Epithelial cell of proximal tubule (primary cell): ENCODE results near the gene C7orf33. TPM values are rescaled to one million over a fixed set of nuclear protein-coding genes. Genes with fewer than 3 reads are reported as not detected.
"Not testable (repeated sequence)": the region's sequence is repeated elsewhere in the genome, so short reads cannot be mapped to it uniquely, and the experiment has no call there.

Experiments
- DNase-seq: peaks from one replicate; pipeline ENCODE4 v3.0.0-alpha.2; 2011; ENCODE audit warnings: low read depth
- H3K4me3 ChIP-seq: 2 replicates; pipeline ENCODE4 v1.5.1; 2011; ENCODE audit warnings: low read depth, mild to moderate bottlenecking, low read length
- total RNA-seq: library from RNA; depleted of rRNA; stranded (reverse); fragments of >200 nt; gene quantifications from 2 replicates; pipeline ENCODE4 v1.2.3, GENCODE V29; 2015
- TF ChIP-seq, protein P1 (sequence below): conservative IDR thresholded peaks from 2 replicates; pipeline ENCODE4 v1.5.1; 2012; ENCODE audit warnings: low read depth, mild to moderate bottlenecking, low read length

Gene C7orf33
- total RNA-seq, 1 donor from 2014 or later, result not detected

DNA sequence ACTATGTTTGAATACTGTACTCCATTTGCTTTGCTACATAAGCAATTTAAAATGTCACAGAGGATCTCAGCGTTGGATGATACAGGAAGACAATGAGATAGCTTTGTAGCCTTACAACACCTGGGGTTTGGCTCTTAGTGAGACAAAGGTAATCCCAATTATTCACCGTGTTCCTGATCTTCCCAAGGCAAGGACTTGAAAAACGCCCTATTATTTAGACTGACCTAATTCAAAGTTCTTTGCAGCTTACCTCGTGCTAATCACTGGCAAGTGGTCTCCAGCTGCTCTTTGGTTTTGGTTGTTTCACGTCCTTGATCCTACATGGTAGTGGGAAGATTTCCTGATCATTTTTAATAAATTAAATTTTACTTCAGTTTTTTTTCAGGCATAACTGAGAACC is 23.0 kb upstream of the C7orf33 start:
- DNase-seq, result no peak
- H3K4me3 ChIP-seq, result no peak overlapping the region
- TF ChIP-seq, protein P1, sequence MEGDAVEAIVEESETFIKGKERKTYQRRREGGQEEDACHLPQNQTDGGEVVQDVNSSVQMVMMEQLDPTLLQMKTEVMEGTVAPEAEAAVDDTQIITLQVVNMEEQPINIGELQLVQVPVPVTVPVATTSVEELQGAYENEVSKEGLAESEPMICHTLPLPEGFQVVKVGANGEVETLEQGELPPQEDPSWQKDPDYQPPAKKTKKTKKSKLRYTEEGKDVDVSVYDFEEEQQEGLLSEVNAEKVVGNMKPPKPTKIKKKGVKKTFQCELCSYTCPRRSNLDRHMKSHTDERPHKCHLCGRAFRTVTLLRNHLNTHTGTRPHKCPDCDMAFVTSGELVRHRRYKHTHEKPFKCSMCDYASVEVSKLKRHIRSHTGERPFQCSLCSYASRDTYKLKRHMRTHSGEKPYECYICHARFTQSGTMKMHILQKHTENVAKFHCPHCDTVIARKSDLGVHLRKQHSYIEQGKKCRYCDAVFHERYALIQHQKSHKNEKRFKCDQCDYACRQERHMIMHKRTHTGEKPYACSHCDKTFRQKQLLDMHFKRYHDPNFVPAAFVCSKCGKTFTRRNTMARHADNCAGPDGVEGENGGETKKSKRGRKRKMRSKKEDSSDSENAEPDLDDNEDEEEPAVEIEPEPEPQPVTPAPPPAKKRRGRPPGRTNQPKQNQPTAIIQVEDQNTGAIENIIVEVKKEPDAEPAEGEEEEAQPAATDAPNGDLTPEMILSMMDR, result no peak

DNA sequence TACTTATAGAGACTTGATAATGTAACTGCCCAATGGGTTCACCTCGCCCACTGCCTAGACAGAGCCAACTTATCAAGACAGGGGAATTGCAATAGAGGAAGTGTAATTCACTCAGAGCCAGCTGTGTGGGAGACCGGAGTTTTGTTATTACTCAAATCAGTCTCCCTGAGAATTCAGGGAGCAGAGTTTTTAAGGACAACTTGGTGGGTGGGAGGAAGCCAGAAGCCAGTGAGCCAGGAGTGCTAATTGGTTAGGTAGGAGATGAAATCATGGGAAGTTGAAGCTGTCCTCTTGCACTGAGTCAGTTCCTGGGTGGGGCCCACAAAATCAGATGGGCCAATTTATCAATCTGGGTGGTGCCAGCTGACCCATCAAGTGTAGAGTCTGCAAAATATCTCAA is 20.1 kb upstream of the C7orf33 start:
- no peak for DNase-seq
- no peak overlapping the region for H3K4me3 ChIP-seq
- TF ChIP-seq, protein P1, result no peak

DNA sequence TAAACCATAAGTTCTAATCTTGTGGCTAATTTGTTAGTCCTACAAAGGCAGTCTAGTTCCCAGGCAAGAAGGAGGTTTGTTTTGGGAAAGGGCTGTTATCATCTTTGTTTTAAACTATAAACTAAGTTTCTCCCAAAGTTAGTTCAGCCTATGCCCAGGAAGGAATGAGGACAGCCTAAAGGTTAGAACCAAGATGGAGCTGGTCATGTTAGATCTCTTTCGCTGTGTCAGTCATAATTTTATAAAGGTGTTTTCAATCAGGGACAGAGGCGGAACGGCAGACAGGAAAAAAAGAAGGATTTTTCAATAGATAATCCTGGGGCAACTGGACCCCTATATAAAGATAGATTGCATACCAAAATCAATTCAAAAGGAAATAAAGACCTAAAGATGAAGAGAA is 19.6 kb upstream of the C7orf33 start:
- not testable (repeated sequence) for DNase-seq

DNA sequence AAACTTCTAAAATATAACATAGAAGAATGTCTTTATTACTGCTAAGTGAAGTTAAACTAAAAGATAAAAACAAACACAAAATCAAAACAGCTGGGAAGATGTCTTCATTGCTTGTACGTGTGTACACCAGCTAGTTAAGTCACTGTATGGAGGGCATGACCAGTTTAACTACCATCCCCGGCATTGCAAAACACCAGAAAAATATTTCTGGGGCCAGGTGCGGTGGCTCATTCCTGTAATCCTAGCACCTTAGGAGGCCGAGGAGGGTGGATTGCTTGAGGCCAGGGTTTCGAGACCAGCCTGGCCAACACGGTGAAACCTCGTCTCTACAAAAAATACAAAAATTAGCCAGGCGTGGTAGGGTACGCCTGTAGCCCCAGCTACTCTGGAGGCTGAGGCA is 19.2 kb upstream of the C7orf33 start:
- TF ChIP-seq, protein P1, result no peak
- no peak overlapping the region for H3K4me3 ChIP-seq
- no peak for DNase-seq

More for the DNA sequence above, 19.6 kb upstream of the C7orf33 start:
- H3K4me3 ChIP-seq, result not testable (repeated sequence)

DNA sequence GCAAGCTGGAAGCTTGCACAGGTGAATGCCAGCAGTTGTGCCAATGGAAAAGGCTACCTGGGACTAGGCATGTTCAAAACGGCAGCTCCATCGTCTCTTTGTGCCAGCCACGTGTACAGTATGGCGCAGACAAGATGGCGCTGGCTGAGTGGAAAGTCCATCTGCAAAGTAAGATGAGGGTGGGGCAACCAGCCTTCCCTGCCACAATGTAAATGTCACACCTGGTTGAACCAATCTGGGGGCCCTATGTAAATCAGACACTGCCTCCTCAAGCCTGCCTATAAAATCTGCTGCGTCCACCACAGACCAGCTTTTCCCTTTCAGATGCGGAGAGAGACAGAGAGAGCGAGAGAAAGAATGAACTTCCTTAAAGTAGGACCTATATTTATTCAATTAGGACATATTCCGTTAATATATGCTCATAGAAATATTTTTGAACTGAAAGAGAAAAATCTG is 18.5 kb upstream of the C7orf33 start:
- DNase-seq, result no peak
- H3K4me3 ChIP-seq, result no peak overlapping the region
- TF ChIP-seq, protein P1, result no peak

DNA sequence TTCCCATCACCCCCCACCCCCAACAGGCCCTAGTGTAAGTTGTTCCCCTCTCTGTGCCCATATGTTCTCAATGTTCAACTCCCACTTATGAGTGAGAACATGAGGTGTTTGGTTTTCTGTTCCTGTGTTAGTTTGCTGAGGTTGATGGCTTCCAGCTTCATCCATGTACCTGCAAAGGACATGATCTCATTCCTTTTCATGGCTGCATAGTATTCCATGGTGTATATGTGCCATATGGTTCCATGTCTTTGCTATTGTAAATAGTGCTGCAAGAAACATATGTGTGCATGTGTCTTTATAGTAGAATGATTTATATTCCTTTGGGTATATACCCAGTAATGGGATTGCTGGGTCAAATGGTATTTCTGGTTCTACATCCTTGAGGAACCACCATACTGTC is 17.0 kb upstream of the C7orf33 start:
- H3K4me3 ChIP-seq, DNase-seq: not testable (repeated sequence)

DNA sequence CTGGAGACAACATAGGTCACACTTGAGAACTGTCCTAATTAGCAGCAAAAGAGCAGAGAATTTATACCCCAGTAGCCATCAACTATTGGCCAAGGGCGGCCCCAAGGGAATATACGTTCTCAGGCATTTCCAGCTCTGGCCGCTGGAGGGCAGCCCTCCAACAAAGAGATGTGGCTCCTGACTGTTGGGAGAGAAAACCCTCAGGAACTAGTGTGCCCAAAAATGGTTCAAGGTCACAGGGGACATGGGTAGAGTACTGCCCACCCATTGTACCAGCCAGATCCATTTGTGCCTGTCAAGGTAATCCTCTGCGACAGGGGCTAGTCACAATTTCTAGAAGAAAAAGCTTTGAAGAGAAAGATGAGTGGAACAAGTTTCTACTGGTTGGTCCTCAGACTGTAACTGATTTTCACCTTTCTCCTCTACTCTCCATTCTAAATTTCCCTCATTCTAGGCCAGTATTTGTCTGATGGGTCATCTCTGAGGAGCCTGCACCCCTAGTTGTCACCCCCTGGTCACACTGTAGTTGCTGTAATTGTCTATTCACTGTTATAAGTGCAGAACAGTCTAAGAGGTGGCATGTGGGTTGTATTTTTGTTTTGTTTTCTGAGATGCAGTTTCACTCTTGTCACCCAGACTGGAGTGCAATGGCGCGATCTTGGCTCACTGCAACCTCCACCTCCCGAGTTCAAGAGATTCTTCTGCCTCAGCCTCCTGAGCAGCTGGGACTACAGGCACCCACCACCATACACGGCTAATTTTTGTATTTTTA is 14.7 kb upstream of the C7orf33 start:
- no peak overlapping the region for H3K4me3 ChIP-seq
- no peak for DNase-seq
- TF ChIP-seq, protein P1, result peak; percentile 88

DNA sequence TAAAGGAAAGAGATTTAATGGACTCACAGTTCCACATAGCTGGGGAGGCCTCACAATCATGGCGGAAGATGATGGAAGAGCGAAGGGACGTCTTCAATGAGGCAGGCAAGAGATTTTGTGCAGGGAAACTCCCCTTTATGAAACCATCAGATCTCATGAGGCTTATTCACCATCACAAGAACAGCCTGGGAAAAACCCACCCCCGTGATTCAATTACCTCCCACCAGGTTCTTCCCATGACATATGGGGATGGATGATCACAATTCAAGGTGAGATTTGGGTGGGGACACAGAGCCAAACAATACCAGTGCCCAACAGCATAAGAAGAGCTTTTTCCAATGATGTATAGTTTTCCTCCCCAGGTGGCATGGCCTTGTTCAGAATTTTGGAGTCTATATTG is 11.2 kb upstream of the C7orf33 start:
- TF ChIP-seq, protein P1, result no peak
- no peak for DNase-seq
- no peak overlapping the region for H3K4me3 ChIP-seq
